Erythroblast (primary cell): ENCODE results near the gene DIMT1.

Source experiments
- GATA1 ChIP-seq: IDR thresholded peaks from 2 replicates; pipeline ENCODE4 v1.6.1; 2011; ENCODE audit warnings: low read depth, mild to moderate bottlenecking, control low read depth, low read length, moderate library complexity
- POLR2A ChIP-seq: IDR thresholded peaks from 2 replicates; pipeline ENCODE4 v1.6.1; 2011; ENCODE audit warnings: mild to moderate bottlenecking, low read length

- TF ChIP-seq GATA1 = no peak
- TF ChIP-seq POLR2A = no peak
Observed at GRCh38 chr5:62385131-62385530, 18.6 kb downstream of the DIMT1 start.
